COLO668 (cell line): Measurements from ENCODE around the gene NME2.
"Not testable (repeated sequence)": the region's sequence is repeated elsewhere in the genome, so short reads cannot be mapped to it uniquely, and the experiment has no call there.

ENCODE experiments used
- DNase-seq: peaks from one replicate; lab custom pipeline; 2025; ENCODE audit not compliant: unreplicated experiment; lab: John Stamatoyannopoulos, UW

NME2 gene

GRCh38 chr17:51166198-51166986, at the start of gene NME2:
Gene NME2, plus strand, starts transcription at chr17:51166411. Its CDS starts 420 bp downstream, at chr17:51166831.
- peak; percentile 85 for DNase-seq

- peak; percentile 82 for DNase-seq
These were observed 47.6 kb upstream of the NME2 start for GRCh38 chr17:51118330-51119195.

- peak; percentile 49 for DNase-seq
These were observed 46.5 kb upstream of the NME2 start for GRCh38 chr17:51119415-51120356.

- peak; percentile 59 for DNase-seq
These were observed 45.9 kb upstream of the NME2 start for GRCh38 chr17:51120357-51120738.

GRCh38 chr17:51120739-51121619, 45.2 kb upstream of the NME2 start, which contains the start of gene SPAG9:
Gene SPAG9, minus strand, starts transcription at chr17:51120868. Its CDS starts 212 bp downstream, at chr17:51120656.
- peak; percentile 95 for DNase-seq

GRCh38 chr17:51121620-51122472, 44.4 kb upstream of the NME2 start:
- peak; percentile 64 for DNase-seq

- DNase-seq = not testable (repeated sequence)
These were observed 43.6 kb upstream of the NME2 start for GRCh38 chr17:51122473-51123115.

- DNase-seq = no peak
These were observed 41.3 kb upstream of the NME2 start for GRCh38 chr17:51124640-51125503.

- DNase-seq = no peak
These were observed 38.1 kb upstream of the NME2 start for GRCh38 chr17:51128076-51128475.

GRCh38 chr17:51132964-51133319, 33.3 kb upstream of the NME2 start:
- DNase-seq = no peak

GRCh38 chr17:51133365-51133764, 32.8 kb upstream of the NME2 start:
- DNase-seq = no peak

- no peak for DNase-seq
These were observed 30.3 kb upstream of the NME2 start for GRCh38 chr17:51135956-51136355.

- no peak for DNase-seq
These were observed 23.6 kb upstream of the NME2 start for GRCh38 chr17:51142597-51142996.

- no peak for DNase-seq
These were observed 21.8 kb upstream of the NME2 start for GRCh38 chr17:51144266-51145022.

- DNase-seq = no peak
These were observed 18.6 kb upstream of the NME2 start for GRCh38 chr17:51147650-51148049.

- no peak for DNase-seq
These were observed 17.0 kb upstream of the NME2 start for GRCh38 chr17:51149163-51149562.

- no peak for DNase-seq
These were observed 15.3 kb upstream of the NME2 start for GRCh38 chr17:51150932-51151331.
